Measurements from ENCODE around the gene CEACAM16. TPM values are rescaled to one million over a fixed set of nuclear protein-coding genes. Genes with fewer than 3 reads are reported as not detected.
A peak's percentile ranks its signal among the peaks of the same experiment; 100 is the strongest.

Gene CEACAM16
- total RNA-seq: not detected

- 76 to 84% methylated on average over 13 of the region's 13 CpGs for WGBS, 2 donors
- Histone ChIP-seq H3K4me3 (no peak within 1 kb of the TSS), H3K27me3 (no peaks in the 10 kb centered on the region), H3K9me3 (no peaks in the 10 kb centered on the region), H3K4me1 (peaks cover 9 to 26% (median 16%) of the 10 kb centered on the region in 4 donors), H3K36me3 (no peaks in the 10 kb centered on the region), H3K27ac (no peak within 1 kb of the TSS)
- DNase-seq (peak in 1 of 2 donors; percentile 40), ATAC-seq (ENCODE audit: low FRiP score in 2 of 2) (no peak)
- no peak for TF ChIP-seq CTCF (IDR thresholded peaks at IDR 0.05)
- no peak for TF ChIP-seq POLR2A (IDR thresholded peaks at IDR 0.05)
- no peak for TF ChIP-seq POLR2AphosphoS5 (IDR thresholded peaks at IDR 0.05)
- TF ChIP-seq EP300 (IDR thresholded peaks at IDR 0.05): no peak
These were observed at the start of gene CEACAM16 for GRCh38 chr19:44698492-44699201. Gene CEACAM16, plus strand, starts transcription at chr19:44699151. Its CDS starts 2,306 bp downstream, at chr19:44701457.

DNA sequence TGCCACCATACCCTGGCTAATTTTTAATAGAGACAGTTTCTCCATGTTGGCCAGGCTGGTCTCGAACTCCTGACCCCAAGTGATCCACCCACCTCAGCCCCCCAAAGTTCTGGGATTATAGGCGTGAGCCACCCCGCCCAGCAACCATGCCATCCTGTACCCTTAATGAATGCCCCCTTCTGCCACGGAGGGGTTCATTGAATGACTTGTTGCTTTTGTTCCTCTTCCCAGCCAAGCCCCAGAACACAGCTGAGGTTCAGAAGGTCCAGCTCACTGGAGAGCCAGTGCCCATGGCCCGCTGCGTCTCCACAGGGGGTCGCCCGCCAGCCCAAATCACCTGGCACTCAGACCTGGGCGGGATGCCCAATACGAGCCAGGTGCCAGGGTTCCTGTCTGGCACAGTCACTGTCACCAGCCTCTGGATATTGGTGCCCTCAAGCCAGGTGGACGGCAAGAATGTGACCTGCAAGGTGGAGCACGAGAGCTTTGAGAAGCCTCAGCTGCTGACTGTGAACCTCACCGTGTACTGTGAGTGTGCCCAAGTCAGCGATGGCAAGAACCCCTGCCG, 49.3 kb upstream of the CEACAM16 start:
- no peak overlapping the region for H3K27ac ChIP-seq
- H3K4me3 ChIP-seq: no peak overlapping the region
- WGBS, 2 donors: 90 to 97% methylated on average over 10 to 12 of the region's 15 CpGs
- H3K36me3 ChIP-seq: peaks cover 15 to 69% (median 49%) of the 10 kb centered on the region in 4 donors
- no peaks in the 10 kb centered on the region for H3K27me3 ChIP-seq
- no peaks in the 10 kb centered on the region for H3K9me3 ChIP-seq
- DNase-seq (no peak), ATAC-seq (ENCODE audit: low FRiP score in 2 of 2) (no peak)
- peaks cover 21 to 32% (median 29%) of the 10 kb centered on the region in 4 donors for H3K4me1 ChIP-seq
- TF ChIP-seq CTCF (IDR thresholded peaks at IDR 0.05) (no peak), EP300 (IDR thresholded peaks at IDR 0.05) (no peak), POLR2A (IDR thresholded peaks at IDR 0.05) (no peak), POLR2AphosphoS5 (IDR thresholded peaks at IDR 0.05) (no peak)

DNA sequence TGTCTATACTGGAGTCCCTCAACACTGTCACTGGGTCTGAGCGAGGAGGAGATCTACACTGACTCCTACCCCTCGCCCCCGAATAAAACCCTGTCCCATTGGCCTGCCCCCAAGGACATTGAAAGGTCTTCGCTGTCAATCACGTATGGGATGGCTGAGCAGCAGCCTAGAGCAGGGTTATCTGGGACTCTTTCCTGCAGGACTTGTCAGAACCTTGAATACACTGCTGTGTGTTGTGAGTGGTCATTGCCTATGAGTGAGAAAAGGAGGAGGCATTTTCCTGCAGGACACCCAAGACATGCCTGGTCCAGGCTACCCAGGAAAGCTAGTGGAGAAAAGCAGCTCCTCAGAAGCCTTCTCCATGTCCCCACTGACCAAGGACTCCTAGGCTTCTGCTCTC, 45.6 kb upstream of the CEACAM16 start:
- H3K27me3 ChIP-seq: no peaks in the 10 kb centered on the region
- peaks cover 18 to 89% (median 56%) of the 10 kb centered on the region in 4 donors for H3K36me3 ChIP-seq
- H3K4me1 ChIP-seq: peaks cover 6 to 17% (median 9%) of the 10 kb centered on the region in 4 donors
- no peak for DNase-seq
- TF ChIP-seq CTCF (IDR thresholded peaks at IDR 0.05): no peak
- TF ChIP-seq POLR2AphosphoS5 (IDR thresholded peaks at IDR 0.05): no peak
- TF ChIP-seq EP300 (IDR thresholded peaks at IDR 0.05): no peak
- TF ChIP-seq POLR2A (IDR thresholded peaks at IDR 0.05): no peak
- peak overlapping the region in 1 of 4 donors; percentile 52 for H3K27ac ChIP-seq
- WGBS, 2 donors: 89 to 95% methylated on average over 5 of the region's 5 CpGs
- no peaks in the 10 kb centered on the region for H3K9me3 ChIP-seq
- ATAC-seq (ENCODE audit: low FRiP score in 2 of 2): no peak
- no peak overlapping the region for H3K4me3 ChIP-seq

GRCh38 chr19:44653977-44654774, 44.8 kb upstream of the CEACAM16 start:
- Histone ChIP-seq H3K9me3 (no peaks in the 10 kb centered on the region), H3K4me1 (peaks cover 0 to 10% (median 2%) of the 10 kb centered on the region in 4 donors), H3K36me3 (peaks cover 22 to 93% (median 63%) of the 10 kb centered on the region in 4 donors), H3K27me3 (no peaks in the 10 kb centered on the region), H3K27ac (peak overlapping the region in 1 of 4 donors; percentile 52), H3K4me3 (no peak overlapping the region)
- peak in 1 of 2 donors; percentile 91 for DNase-seq
- ATAC-seq (ENCODE audit: low FRiP score in 2 of 2): peak; percentile 81 to 83
- WGBS, 2 donors: 38 to 40% methylated on average over 13 to 16 of the region's 16 CpGs
- peak; percentile 59 to 81 (median 72) for TF ChIP-seq CTCF (IDR thresholded peaks at IDR 0.05)
- TF ChIP-seq POLR2AphosphoS5 (IDR thresholded peaks at IDR 0.05): peak in 1 of 2 donors; percentile 26
- no peak for TF ChIP-seq POLR2A (IDR thresholded peaks at IDR 0.05)

Data from upper lobe of left lung (tissue), 6 donors.